Measurements from ENCODE around the gene KRTAP10-9.

Gene KRTAP10-9

GRCh38 chr21:44650265-44650972 is 23.5 kb downstream of the KRTAP10-9 start (continued):
- TF ChIP-seq OSR1 (CRISPR knock-in tag; IDR thresholded peaks at IDR 0.05): no peak
- no peak for TF ChIP-seq ZFP30 (CRISPR knock-in tag; IDR thresholded peaks at IDR 0.05)
- TF ChIP-seq RARB (CRISPR knock-in tag; IDR thresholded peaks at IDR 0.05): no peak
- TF ChIP-seq CSDC2 (CRISPR knock-in tag; IDR thresholded peaks at IDR 0.05): no peak
- no peak for TF ChIP-seq ZNF565 (CRISPR knock-in tag; conservative IDR thresholded peaks at IDR 0.05; ENCODE audit: low read depth)

GRCh38 chr21:44650973-44651675 is 24.2 kb downstream of the KRTAP10-9 start:
- ATAC-seq: no peak

GRCh38 chr21:44653123-44653522 is 26.2 kb downstream of the KRTAP10-9 start:
- TF ChIP-seq TCF4 (CRISPR knock-in tag; IDR thresholded peaks at IDR 0.05; ENCODE audit: borderline replicate concordance): no peak
- TF ChIP-seq ZNF8 (CRISPR knock-in tag; IDR thresholded peaks at IDR 0.05): no peak
- no peak for TF ChIP-seq CREB5 (CRISPR knock-in tag; IDR thresholded peaks at IDR 0.05; ENCODE audit: low read depth)
- TF ChIP-seq ZC3H10 (CRISPR knock-in tag; IDR thresholded peaks at IDR 0.05): no peak
- no peak for TF ChIP-seq CSDC2 (CRISPR knock-in tag; IDR thresholded peaks at IDR 0.05)
- no peak for TF ChIP-seq ZFP30 (CRISPR knock-in tag; IDR thresholded peaks at IDR 0.05)
- no peak for TF ChIP-seq ZFP3 (CRISPR knock-in tag; IDR thresholded peaks at IDR 0.05)
- no peak for TF ChIP-seq ZNF70 (CRISPR knock-in tag; IDR thresholded peaks at IDR 0.05)
- TF ChIP-seq RARB (CRISPR knock-in tag; IDR thresholded peaks at IDR 0.05): no peak
- no peak for TF ChIP-seq PPARA (CRISPR knock-in tag; IDR thresholded peaks at IDR 0.05; ENCODE audit: borderline replicate concordance)
- TF ChIP-seq OSR1 (CRISPR knock-in tag; IDR thresholded peaks at IDR 0.05): no peak
- no peak for TF ChIP-seq TSHZ2 (CRISPR knock-in tag; IDR thresholded peaks at IDR 0.05)
- TF ChIP-seq PATZ1 (CRISPR knock-in tag; IDR thresholded peaks at IDR 0.05; ENCODE audit: borderline replicate concordance): no peak
- no peak for TF ChIP-seq SNAI2 (CRISPR knock-in tag; IDR thresholded peaks at IDR 0.05)
- no peak for TF ChIP-seq TOX (CRISPR knock-in tag; IDR thresholded peaks at IDR 0.05; ENCODE audit: borderline replicate concordance)
- TF ChIP-seq CSRNP3 (CRISPR knock-in tag; IDR thresholded peaks at IDR 0.05): no peak
- TF ChIP-seq BACH2 (CRISPR knock-in tag; IDR thresholded peaks at IDR 0.05; ENCODE audit: borderline replicate concordance): no peak
- no peak for ATAC-seq

More at GRCh38 chr21:44650973-44651675, 24.2 kb downstream of the KRTAP10-9 start:
- TF ChIP-seq ISL1 (CRISPR knock-in tag; IDR thresholded peaks at IDR 0.05): no peak
- no peak for TF ChIP-seq ZNF8 (CRISPR knock-in tag; IDR thresholded peaks at IDR 0.05)
- no peak for TF ChIP-seq TSHZ2 (CRISPR knock-in tag; IDR thresholded peaks at IDR 0.05)

Data from SK-N-SH treated with all-trans-retinoic acid at 6 μM for 48 hours (cell line).